HAP-1 (cell line): ENCODE results near the gene CKAP2.
"Not testable (repeated sequence)": the region's sequence is repeated elsewhere in the genome, so short reads cannot be mapped to it uniquely, and the experiment has no call there.

Experiments used
- DNase-seq, 2 experiments: peaks; one replicate each; pipeline ENCODE4 v3.0.0-alpha.2; 2016 to 2020; ENCODE audit warnings: low spot score in 2 of 2
- H3K27me3 ChIP-seq: fragments of 250-450 bp; sonication (Bioruptor Pico); 2 replicates; pipeline ENCODE4 v1.5.1; 2020; ENCODE audit warnings: low read depth, mild to moderate bottlenecking, moderate library complexity
- H3K36me3 ChIP-seq: fragments of 250-450 bp; sonication (Bioruptor Pico); replicated peaks from 2 replicates; pipeline ENCODE4 v1.5.1; 2020; ENCODE audit warnings: mild to moderate bottlenecking
- H3K4me1 ChIP-seq: fragments of 250-450 bp; sonication (Bioruptor Pico); 2 replicates; pipeline ENCODE4 v1.5.1; 2020; ENCODE audit warnings: mild to moderate bottlenecking
- H3K4me3 ChIP-seq: fragments of 250-450 bp; sonication (Bioruptor Pico); 2 replicates; pipeline ENCODE4 v1.5.1; 2020; ENCODE audit warnings: mild to moderate bottlenecking, moderate library complexity
- H3K9me3 ChIP-seq: fragments of 250-450 bp; sonication (Bioruptor Pico); 2 replicates; pipeline ENCODE4 v1.5.1; 2020; ENCODE audit warnings: mild to moderate bottlenecking, moderate library complexity
- in situ Hi-C: fragments of 300-500 bp; cut with MboI; formaldehyde crosslinking; loops from 3 replicates; pipeline ENCODE4 v1.14.3; 2020; ENCODE audit warnings: low sequenced_read_pairs, inconsistent platforms, mixed read lengths

Gene CKAP2, protein sequence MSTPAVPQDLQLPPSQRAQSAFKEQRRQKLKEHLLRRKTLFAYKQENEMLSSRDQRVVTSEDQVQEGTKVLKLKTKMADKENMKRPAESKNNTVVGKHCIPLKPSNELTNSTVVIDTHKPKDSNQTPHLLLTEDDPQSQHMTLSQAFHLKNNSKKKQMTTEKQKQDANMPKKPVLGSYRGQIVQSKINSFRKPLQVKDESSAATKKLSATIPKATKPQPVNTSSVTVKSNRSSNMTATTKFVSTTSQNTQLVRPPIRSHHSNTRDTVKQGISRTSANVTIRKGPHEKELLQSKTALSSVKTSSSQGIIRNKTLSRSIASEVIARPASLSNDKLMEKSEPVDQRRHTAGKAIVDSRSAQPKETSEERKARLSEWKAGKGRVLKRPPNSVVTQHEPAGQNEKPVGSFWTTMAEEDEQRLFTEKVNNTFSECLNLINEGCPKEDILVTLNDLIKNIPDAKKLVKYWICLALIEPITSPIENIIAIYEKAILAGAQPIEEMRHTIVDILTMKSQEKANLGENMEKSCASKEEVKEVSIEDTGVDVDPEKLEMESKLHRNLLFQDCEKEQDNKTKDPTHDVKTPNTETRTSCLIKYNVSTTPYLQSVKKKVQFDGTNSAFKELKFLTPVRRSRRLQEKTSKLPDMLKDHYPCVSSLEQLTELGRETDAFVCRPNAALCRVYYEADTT

DNA sequence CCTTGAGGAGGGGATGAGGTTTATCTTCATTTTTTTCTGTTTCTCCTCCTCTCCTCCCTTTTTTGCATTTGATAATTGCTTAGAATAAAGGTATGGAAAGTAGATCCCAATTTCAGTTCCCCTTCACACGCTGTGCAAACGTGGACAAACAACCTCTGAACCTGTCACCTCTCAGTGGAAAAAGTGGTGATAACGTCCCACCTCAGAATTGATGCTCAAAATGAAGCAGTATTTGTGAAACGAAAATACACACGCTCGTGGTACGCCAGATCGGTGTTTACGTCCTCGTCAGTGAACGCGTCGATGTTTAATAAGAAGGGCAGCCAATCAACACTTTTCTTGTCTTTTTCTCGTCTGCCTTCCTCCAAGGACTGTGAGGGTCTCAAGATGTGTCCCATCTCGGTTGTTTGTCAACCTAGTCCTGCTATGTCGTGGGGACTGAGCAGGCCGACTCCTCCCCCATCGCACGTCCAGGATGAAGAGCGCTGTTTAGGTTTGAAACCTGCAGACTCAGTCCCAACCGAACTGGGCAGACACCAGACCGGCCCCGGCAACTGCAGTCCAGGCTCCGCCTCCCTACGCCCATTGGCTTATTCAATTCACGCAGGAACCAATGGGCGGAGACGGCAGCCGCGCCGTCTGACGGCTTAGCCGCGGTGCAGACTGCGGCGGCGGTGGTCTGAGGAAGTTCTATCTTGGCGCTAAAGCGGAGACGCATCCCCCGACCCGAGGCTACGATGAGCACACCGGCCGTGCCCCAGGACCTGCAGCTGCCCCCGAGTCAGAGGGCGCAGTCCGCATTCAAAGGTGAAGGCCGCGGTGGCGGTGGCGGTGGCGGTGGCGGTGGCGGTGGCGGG, at the start of gene CKAP2:
Gene CKAP2, plus strand, starts transcription at position 659 of the 857 bp plus-strand sequence. Its CDS starts 79 bp downstream, at position 738.
- peaks cover 11% of the 10 kb centered on the region for H3K4me1 ChIP-seq
- peak; percentile 93 to 96 for DNase-seq
- no peaks in the 10 kb centered on the region for H3K27me3 ChIP-seq
- H3K36me3 ChIP-seq: peaks cover 37% of the 10 kb centered on the region
- in situ Hi-C loops: loop anchor here (25.0 kb wide), 1 partner anchor 268 kb away; no protein-coding TSS in a partner anchor
- peak within 1 kb of the TSS; percentile 70 for H3K4me3 ChIP-seq
- H3K9me3 ChIP-seq: no peaks in the 10 kb centered on the region

DNA sequence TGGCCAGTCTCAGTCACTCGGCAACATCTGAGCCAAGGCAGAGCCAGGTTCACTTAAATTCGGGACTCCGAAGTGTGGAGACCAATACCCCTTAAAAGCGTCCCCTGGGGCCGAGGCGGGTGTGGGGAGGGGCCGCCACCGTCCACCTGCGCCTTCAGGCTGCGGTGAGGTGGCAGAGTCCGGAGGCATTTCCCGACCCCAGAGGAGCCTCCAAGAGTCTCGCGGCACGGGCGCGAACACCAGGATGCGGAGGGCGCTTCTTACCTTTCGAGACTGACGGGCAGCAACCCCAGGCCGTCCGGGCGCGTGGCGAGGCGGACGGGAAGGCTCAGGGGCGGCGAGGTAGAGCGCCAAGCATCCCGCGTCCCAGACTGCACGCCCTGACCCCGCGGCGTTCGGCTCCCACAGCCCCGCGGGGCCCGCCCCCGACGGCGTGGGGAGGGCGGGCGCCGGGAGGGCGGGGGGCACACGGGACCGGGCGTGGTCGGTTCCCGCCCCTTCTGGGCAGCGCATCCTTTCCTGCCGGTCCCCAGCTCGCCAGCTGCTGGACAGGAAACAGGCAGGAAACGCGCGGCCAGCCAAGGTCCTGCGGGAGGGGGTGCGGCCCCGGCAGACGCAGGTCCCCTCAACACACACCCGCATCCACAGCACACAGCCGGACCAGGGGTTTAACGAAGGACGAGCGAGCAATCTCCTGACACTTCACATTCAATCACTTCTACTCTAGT, 49.3 kb upstream of the CKAP2 start, which contains the start of gene THSD1:
Gene THSD1, minus strand, starts transcription at position 406 of the 728 bp plus-strand sequence. CDS start 3,572 bp downstream, outside the sequence.
- no peaks in the 10 kb centered on the region for H3K9me3 ChIP-seq
- peak in 1 of 2 experiments; percentile 30 for DNase-seq
- in situ Hi-C loops: no loop called here
- H3K27me3 ChIP-seq: peaks cover 45% of the 10 kb centered on the region
- H3K36me3 ChIP-seq: no peaks in the 10 kb centered on the region
- no peaks in the 10 kb centered on the region for H3K4me1 ChIP-seq
- peak within 1 kb of the TSS; percentile 25 for H3K4me3 ChIP-seq

DNA sequence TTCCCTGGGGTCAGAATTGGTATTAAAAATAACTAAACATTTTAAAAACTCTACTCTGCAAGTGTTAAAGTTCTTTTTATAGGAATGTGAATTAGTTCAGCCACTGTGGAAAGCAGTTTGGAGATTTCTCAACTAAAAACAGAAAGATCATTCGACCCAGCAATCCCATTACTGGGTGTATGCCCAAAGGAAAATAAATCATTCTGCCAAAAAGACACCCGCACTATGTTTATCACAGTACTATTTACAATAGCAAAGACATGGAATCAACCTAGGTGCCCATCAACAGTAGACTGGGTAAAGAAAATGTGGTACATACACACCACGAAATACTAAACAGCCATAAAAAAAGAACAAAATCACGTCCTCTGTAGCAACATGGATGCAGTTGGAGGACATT, 48.6 kb upstream of the CKAP2 start:
- in situ Hi-C loops: no loop called here
- H3K27me3 ChIP-seq: peaks cover 45% of the 10 kb centered on the region
- H3K4me3 ChIP-seq: no peak overlapping the region
- H3K4me1 ChIP-seq: no peaks in the 10 kb centered on the region
- DNase-seq: no peak
- H3K9me3 ChIP-seq: no peaks in the 10 kb centered on the region
- no peaks in the 10 kb centered on the region for H3K36me3 ChIP-seq

DNA sequence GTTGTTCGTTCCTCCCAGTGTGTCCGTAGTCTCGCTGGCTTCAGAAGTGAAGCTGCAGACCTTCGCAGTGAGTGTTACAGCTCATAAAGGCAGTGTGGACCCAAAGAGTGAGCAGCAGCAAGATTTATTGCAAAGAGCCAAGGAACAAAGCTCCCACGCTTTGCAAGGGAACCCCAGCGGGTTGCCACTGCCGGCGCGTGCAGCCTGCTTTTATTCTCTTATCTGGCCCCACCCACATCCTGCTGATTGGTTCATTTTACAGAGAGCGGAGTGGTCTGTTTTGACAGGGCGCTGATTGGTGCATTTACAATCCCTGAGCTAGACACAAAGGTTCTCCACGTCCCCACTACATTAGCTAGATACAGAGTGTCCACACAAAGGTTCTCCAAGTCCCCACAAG, 47.8 kb upstream of the CKAP2 start:
- DNase-seq, H3K4me3 ChIP-seq, H3K36me3 ChIP-seq, H3K4me1 ChIP-seq, H3K9me3 ChIP-seq, in situ Hi-C loops: not testable (repeated sequence)
- H3K27me3 ChIP-seq: peaks cover 38% of the 10 kb centered on the region

DNA sequence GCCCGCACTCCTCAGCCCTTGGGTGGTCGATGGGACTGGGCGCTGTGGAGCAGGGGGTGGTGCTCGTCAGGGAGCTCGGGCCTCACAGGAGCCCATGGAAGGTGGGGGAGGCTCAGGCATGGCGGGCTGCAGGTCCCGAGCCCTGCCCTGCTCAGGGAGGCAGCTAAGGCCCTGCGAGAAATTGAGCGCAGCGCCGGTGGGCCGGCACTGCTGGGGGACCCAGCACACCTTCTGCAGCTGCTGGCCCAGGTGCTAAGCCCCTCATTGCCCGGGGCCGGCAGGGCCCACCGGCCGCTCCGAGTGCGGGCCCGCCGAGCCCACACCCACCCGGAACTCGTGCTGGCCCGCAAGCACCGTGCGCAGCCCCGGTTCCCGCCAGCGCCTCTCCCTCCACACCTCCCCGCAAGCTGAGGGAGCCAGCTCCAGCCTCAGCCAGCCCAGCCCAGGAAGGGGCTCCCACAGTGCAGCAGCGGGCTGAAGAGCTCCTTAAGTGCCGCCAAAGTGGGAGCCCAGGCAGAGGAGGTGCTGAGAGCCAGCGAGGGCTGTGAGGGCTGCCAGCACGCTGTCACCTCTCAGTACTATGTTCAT, 47.1 kb upstream of the CKAP2 start:
- DNase-seq, H3K36me3 ChIP-seq, H3K4me1 ChIP-seq, H3K9me3 ChIP-seq, H3K4me3 ChIP-seq, in situ Hi-C loops: not testable (repeated sequence)
- H3K27me3 ChIP-seq: peaks cover 32% of the 10 kb centered on the region

DNA sequence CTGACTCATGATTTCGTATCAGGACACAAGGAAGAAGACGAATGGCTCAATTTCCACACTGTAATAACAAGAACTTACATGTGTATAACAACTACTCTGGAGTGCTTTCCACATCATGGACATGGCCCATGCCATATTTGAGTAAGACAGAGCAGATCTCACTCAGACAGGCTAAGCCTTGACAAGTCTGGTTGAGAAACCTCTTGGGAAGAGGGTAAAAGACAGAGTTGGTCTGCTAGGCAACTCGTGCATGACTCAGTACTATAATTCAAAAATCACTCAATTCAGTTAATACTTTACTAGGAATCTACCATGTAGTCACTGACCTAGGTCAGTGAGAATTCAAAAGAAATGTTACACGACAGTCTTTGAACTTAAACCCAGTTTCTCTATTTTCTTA, 43.6 kb upstream of the CKAP2 start:
- Histone ChIP-seq H3K9me3 (no peaks in the 10 kb centered on the region), H3K4me3 (no peak overlapping the region), H3K27me3 (peaks cover 2% of the 10 kb centered on the region; the same call in 1 of the 2 replicates), H3K36me3 (peaks cover 35% of the 10 kb centered on the region), H3K4me1 (no peaks in the 10 kb centered on the region)
- DNase-seq: no peak
- in situ Hi-C loops: no loop called here

DNA sequence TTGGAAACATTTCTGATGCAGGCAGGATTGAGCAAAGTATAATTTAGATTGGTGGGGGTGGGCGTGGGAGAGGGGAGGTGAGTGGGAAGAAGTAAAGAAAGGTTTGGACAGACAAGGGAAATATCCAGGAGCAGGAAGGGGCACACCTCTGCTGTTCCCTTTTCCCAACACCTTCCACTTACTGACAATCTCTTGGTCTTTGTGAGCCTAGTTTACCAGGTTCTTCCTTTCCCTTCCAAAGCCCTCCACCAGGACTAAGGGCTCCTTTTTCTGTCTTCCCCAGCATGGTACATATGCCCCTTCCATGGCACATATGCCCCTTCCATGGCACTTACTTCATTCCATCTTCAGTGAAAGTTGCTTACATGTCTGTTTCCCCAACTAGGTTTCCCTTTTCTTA, 43.1 kb upstream of the CKAP2 start:
- H3K36me3 ChIP-seq: peaks cover 40% of the 10 kb centered on the region
- no peaks in the 10 kb centered on the region for H3K9me3 ChIP-seq
- in situ Hi-C loops: no loop called here
- H3K4me1 ChIP-seq: no peaks in the 10 kb centered on the region
- DNase-seq: no peak
- H3K4me3 ChIP-seq: no peak overlapping the region
- no peaks in the 10 kb centered on the region for H3K27me3 ChIP-seq

DNA sequence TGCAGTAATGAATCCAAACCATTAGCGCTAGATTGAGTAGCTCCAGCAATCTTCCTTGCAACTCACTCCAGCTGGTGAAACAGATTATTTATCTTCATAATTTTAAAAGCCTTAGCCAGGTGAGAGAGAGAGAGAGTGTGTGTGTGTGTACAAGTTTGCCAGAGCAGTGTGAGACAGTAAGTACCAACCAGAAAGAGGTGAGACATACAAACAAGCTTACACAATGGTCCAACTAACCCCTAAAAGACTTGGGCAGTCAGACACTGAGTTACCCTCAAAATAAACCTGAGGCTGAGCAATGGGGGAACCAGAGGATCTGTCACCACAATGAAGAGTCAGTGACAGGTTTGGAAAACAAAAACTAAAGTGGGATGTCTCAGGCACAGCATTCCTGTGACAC, 41.2 kb upstream of the CKAP2 start:
- no peak for DNase-seq
- no peak overlapping the region for H3K4me3 ChIP-seq
- in situ Hi-C loops: no loop called here
- peaks cover 46% of the 10 kb centered on the region for H3K36me3 ChIP-seq
- H3K27me3 ChIP-seq: no peaks in the 10 kb centered on the region
- no peaks in the 10 kb centered on the region for H3K9me3 ChIP-seq
- H3K4me1 ChIP-seq: no peaks in the 10 kb centered on the region

DNA sequence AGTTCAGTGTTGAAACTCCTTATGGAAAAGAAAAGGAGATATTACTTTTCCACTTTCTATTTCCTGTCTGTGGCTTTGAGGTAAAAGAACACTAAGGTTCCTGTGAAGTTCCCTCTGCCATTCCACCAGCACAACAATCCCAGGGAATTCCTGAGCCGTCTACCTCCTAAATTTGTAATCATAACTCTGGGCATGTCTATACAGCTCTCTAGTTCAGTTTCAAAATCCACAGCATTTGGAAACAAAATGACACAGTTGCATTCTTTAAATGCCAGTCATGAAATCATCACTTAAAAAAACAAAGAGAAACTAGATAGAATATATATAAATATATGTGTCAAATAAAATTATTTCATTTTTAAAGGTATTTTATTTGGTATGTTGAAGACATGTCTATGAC, 40.3 kb upstream of the CKAP2 start:
- Histone ChIP-seq H3K27me3 (no peaks in the 10 kb centered on the region), H3K36me3 (peaks cover 49% of the 10 kb centered on the region), H3K4me1 (no peaks in the 10 kb centered on the region), H3K9me3 (no peaks in the 10 kb centered on the region), H3K4me3 (no peak overlapping the region)
- in situ Hi-C loops: no loop called here
- no peak for DNase-seq

DNA sequence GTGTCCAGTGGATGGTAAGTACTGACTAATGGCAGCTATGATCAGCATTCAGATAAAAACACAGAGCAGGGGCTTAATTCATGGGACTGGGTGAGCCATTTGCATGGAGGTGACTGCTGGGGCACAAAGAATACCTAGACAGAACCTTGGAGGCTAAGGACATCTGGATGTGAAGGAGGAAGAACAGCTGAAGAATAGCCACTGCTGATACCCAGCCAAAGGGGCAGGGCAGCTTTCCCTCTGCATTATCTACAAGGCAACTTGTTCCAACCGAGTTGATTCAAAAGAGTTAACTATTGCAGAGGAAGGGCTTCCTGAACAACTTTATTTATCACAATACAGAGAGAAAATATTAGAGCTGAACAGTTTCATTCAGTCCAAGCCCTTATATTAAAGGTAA, 36.2 kb upstream of the CKAP2 start:
- peaks cover 49% of the 10 kb centered on the region for H3K36me3 ChIP-seq
- no peak overlapping the region for H3K4me3 ChIP-seq
- in situ Hi-C loops: no loop called here
- no peak for DNase-seq
- H3K27me3 ChIP-seq: no peaks in the 10 kb centered on the region
- H3K4me1 ChIP-seq: no peaks in the 10 kb centered on the region
- no peaks in the 10 kb centered on the region for H3K9me3 ChIP-seq

DNA sequence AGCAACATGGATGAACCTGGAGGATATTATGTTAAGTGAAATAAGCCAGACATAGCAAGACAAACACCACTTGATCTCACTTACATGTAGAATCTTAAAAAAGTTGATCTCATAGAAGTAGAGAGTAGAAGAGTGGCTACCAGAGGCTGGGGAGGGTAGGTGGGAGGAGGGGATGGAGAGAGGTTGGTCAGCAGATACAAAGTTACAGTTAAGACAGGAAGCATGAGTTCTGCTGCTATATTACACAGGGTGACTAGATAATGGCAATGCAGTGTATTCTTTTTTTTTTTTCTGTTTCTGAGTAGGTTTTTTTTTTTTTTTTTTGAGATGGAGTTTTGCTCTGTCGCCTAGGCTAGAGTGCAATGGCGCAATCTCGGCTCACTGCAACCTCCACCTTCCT, 34.1 kb upstream of the CKAP2 start:
- Histone ChIP-seq H3K4me1 (no peaks in the 10 kb centered on the region), H3K9me3 (no peaks in the 10 kb centered on the region), H3K36me3 (peaks cover 35% of the 10 kb centered on the region), H3K4me3 (no peak overlapping the region), H3K27me3 (no peaks in the 10 kb centered on the region)
- DNase-seq: no peak
- in situ Hi-C loops: no loop called here

DNA sequence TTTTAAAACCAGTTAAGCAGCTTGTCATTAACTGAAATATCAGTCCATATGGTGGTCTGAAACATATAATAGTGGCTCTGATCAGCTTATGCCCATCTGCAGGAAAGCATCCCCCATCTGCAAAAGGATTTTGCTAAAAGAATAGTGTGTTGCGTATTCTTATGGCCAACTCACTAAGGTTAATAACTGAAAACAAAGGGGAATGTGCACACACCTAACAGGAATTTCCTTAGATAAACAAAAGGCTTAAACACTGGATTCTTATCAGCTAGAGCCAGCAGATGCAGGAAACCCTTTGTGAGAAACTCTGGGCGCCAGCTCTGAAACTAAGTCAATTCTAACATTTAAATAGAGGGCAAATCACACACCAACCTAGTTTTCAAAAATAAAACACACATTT, 27.0 kb upstream of the CKAP2 start:
- no peaks in the 10 kb centered on the region for H3K9me3 ChIP-seq
- in situ Hi-C loops: no loop called here
- H3K27me3 ChIP-seq: no peaks in the 10 kb centered on the region
- H3K4me1 ChIP-seq: no peaks in the 10 kb centered on the region
- H3K36me3 ChIP-seq: peaks cover 30% of the 10 kb centered on the region
- DNase-seq: no peak
- no peak overlapping the region for H3K4me3 ChIP-seq

DNA sequence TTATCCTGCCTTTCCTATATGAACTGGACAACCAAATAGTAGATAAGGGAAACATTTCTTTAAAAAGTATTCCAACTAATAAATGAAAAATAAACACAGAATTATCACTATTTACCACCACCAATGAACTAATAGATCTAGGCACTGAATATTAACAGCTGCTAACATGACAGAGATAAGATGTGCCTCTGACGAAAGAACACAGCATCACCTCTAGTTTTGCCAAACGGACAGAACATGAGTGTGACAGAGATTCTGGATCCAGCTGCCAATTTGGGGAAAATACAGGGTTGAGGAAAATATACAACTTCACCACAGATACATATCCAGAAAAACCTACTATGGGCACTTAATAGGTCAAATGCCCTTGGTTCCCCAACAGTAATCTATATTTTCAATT, 22.8 kb upstream of the CKAP2 start:
- Histone ChIP-seq H3K27me3 (no peaks in the 10 kb centered on the region), H3K9me3 (no peaks in the 10 kb centered on the region), H3K4me1 (no peaks in the 10 kb centered on the region), H3K4me3 (no peak overlapping the region), H3K36me3 (peaks cover 52% of the 10 kb centered on the region)
- no peak for DNase-seq
- in situ Hi-C loops: no loop called here
